NCI-H1417 (cell line): ENCODE measurements around the gene MIPOL1.

Source experiments
- DNase-seq, 3 experiments: peaks; one replicate each; lab custom pipeline; 2025; lab: John Stamatoyannopoulos, UW

Gene MIPOL1

DNA sequence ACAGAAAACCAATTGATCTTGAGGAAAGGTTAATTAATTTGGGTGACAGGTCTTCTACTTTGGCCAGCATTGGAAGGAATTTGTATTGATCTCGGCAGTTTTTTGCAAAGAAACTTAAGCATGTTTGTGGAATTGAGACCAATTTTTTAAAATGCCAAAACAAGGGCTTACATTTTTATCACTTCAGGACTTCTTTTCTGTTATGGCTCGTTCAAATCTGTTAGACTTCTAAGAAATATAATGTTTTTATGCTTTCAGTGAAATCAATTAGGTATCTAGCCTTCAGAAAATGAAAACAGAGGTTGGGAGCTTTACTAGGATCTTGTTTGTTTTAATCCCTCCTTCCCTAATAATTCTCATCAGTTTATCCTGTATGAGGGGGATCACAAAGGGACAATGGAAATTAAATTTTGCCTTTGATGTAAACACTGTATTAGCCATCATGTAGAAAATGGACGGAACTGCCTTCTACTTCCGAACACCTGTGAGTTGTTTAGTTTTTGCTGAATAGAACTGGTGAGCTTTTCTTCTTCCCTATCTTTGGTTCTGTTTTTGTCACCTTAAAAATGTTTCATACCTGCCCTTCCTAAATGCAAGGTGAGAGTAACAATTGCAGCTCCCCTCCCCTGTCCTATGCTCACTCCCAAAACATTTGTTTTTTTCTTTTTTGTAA is 389.5 kb downstream of the MIPOL1 start:
- DNase-seq = peak; percentile 62 to 89 (median 71)

DNA sequence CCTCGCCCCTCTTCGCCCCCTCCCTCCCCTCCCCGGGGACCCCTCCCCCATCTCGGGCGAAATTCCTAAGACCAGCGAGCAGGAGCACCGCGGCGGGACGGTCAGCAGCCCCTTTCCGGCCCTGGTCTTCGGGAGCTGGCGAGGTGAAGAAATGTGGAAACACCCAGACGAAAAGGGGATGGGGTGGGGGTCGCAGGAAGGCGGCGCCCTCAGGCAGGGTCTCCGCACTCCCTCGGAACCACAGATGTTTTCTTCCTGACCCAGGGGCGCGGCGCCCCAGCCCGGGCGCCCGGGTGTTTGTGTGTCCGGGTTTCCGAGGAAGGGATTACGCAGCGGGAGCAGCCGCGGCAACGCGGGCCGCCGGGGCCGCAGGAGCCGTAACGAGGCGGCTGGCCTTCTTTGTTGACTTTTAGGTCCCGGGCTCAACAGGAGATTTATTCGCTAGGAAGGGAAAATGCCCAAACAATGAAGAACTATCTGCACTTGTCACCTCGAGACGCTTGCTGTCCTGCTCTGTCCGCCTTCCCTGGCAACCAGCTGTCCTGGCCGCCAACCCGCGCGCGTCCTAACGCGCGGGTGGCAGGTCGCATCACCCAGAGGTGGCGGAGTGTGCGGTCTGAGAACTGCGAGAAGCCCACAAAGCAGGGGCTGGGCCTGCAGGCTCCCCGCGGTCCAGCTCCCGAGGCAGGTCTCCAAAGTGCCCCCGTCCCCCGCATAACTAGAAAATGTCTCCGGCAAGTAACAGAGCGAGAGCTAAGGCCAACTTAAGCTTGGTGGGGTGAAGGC is 390.3 kb downstream of the MIPOL1 start:
- DNase-seq = peak; percentile 81 to 89 (median 84)

DNA sequence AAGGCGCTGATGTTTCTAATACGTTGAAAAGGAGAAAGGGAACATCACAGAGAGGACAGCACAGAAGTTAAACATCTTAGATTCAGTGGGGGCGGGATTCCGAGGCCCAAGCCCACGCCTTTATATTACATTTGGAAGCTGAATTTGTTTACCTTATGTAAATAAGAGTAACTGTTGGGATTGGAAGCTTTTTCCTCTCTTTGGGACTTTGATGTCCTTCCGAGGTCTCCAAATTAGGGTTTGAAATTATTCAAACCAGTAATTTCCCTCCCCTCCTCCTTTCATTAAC is 390.9 kb downstream of the MIPOL1 start:
- DNase-seq = peak in 2 of 3 experiments; percentile 82 to 96

DNA sequence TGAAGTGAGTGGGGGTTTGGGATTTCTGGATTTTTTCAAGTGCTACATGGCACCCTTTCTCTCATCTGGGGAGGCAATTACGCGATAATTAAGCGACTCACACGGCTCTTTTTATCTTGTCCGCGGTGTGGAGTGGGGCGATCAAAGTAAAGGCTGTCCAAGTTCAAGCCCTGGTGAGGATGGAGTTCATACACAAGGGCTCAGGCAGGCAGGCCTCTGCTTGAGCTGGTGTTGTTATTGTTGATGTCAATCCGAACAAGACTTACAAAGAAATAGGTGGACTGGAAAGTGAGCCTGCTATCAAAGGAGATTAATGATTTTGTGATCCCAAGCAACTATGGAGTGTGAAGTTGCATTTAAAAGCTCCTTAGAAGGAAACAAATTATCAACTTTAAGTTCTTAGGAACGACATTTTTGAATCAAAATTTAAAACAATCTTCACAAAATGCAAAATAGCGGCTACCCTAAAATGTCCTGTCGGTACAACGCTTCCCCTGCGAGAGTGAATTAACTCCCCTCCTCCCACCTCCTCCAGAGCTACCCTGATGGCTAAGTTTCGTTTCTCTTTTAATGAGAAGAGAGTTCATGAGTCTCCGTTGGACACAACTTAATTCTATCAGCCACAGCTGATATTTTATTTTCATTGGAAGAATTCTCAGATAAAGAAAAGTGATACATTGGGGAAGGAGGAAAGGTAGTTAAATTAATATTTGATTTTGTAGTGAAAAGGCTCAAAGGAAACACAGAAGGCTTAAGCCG is 391.4 kb downstream of the MIPOL1 start:
- DNase-seq = peak; percentile 82 to 92 (median 89)

DNA sequence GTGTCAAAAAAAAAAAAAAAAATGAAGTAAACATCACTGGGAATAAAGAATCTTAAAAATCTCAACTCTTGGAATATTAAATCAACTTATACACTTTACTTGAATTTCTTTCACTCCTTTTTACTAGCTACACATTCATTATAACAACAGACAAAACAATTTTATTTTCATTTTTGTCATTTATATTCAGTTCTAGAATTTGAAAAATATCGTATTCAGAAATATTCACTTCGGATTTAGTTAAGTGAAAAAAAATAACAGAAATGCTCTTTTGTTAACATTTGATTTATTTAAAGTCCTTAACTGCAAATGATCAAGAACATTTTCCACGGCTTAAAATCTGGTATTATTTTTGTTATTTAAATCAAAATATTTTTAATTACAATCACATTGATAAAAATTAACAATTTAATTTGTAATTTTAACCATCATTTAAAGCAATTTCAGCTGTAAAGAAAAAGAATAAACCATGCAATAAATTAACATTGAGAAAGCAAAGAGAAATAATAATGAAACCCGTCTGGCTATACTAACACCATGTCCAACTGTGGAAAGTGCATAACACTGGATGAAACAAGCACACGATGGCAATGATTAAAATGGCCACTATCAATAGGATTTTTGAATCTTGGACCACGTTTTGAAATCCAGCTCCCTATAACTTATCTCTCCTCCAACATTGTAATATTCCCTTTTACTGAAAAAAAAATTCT is 392.1 kb downstream of the MIPOL1 start:
- peak; percentile 62 to 92 (median 69) for DNase-seq

DNA sequence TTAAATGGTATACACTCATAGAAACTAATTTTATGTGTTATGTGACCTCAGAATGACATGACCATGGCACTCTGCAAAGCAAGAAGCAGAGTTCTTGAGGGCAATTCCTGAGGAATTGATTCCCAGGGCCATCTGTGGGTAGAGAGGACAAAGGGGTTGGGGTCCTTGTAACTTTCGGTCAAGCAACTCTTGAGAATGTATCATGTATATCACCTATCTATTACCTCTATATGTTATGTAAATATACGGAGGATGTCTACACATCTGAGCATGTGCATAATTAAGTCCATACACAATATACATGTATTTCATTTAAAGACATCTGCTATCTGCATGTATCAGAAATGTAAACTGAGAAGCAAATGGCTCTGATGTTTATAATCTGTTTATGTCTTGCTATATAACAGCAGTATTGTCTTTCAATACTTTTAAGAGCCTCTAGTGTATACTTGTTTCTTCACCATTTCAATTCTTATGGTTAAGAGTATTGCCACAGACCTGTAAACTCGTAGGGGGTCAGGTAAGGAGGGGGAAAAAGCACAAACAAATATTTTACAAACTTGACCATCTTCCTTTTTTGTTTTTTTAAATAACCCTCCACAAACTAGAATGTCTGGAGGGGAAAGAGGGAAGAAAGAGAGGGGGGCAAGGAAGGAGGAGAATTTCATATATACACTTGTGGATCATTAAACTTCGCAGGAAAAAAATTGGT is 392.8 kb downstream of the MIPOL1 start:
- peak; percentile 59 to 92 (median 71) for DNase-seq

DNA sequence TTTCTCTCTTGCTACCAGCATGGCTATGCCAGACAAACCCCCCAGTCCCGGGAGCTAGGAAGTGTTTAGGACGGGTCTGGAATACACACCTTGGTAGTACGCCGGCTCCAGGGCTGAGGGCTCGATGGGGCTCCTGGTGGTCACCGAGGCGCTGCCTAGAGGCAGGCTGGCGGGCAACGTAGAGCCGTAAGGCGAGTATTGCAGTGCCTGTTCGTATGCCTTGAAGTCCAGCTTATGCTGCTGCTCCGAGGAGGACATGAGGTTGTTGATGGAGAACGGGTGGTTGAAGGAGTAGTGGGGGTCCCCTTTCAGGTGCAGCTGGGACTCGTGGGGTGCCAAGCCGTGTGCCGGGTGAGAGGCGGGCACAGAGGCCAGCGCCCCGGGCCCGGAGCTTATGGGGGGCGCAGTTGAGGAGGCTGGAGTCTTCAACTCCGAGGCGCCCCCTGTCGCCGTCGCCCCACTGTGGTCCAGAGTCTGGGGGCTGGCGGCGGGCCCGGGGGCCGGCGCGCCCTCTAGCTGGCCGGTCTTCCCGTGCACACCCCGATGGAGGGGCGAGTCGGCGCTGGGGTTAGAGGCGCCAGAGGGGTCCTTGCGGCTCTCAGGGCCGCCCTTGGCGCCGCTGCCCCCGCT is 393.7 kb downstream of the MIPOL1 start:
- peak; percentile 69 to 94 (median 93) for DNase-seq

DNA sequence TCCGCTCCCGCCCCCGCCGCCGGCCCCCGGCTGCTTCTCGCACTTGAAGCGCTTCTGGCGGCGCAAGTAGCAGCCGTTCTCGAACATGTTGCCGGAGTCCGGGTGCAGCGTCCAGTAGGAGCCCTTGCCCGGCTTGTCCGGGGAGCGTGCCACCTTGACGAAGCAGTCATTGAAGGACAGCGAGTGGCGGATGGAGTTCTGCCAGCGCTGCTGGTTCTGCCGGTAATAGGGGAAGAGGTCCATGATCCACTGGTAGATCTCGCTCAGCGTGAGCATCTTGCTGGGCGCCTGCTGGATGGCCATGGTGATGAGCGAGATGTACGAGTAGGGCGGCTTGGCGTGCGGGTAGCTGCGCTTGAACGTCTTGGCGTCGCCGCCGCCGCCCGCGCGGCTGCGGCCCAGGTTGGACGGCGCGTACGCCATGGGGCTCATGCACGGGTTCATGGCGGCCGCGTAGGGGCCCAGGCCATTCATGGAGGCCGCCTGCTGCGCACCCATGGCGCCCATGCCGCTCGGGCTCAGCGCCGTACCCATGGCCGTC is 394.3 kb downstream of the MIPOL1 start:
- peak; percentile 62 to 93 (median 92) for DNase-seq

DNA sequence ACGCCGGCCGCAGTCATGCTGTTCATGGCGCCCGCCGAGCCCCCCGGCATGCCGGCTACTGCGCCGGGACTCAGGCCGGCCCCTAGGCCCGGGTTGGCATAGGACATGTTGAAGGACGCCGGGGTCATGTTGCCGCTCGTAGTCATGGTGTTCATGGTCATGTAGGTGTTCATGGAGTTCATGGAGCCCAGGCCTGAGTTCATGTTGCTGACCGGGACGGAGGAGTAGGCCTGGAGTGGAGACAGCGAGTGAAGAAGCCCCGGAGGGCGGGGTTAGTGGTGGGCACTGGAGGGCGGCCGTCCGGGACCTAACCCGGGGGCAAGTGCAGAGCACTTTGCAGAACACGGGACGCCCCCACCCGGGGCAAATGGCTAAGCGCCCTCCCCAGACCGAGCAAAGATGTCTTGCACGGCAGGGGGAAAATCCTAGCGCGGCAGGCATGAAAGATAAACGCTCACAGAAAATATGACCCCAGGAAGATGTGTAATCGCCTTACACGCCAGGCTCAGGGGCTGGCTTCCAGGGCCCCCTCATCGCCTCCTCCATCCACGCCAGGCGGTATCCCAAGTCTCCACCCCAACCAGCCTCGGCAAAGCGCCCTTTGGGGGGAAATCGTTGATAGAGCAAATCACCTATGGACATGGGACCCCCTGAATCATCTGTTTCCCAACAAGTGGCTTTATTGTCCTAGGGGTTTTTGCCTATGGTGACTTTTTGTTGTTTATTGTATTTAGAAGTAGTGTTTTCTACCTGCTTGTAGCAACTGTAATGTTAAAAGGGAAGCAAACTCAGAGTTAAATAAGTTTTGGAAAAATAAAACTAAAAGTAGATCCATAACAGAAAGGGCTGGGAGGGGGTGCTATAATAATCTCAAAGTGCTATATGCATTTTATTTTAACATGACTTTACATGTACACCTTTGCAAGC is 395.0 kb downstream of the MIPOL1 start:
- peak; percentile 66 to 93 (median 91) for DNase-seq

DNA sequence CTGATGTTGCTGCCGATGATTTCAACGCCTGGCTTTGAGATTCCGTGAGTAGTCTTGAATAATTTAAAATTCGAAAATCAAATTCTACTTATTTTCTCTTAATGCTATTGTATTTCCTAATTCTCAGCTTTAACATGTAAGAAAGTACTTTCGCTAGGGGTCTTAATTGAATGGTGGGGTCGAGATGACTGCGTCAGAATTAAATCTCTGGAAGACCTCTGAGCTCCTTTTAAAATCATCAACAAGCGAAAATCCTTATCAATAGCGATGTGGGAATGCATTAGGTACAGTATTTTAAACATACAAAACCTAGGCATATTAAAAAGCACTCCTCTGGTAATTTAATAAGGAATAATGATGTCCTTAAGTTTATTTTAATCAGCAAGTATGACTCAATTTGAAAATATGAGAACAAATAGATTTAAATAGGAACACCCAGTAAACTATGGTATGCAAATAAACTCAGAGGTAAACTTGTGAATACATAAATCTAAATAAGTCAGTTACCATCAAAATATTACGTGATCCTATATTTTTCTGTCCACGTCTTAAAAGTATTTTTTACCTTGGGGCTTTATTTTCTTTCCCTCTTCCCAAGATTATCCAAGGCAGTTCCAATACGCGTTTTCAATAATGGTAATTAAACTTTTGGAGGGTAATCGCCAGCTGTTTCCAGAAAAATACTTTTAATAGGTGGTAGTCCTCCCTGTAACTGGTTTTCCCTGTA is 395.9 kb downstream of the MIPOL1 start:
- peak; percentile 37 to 88 (median 56) for DNase-seq

DNA sequence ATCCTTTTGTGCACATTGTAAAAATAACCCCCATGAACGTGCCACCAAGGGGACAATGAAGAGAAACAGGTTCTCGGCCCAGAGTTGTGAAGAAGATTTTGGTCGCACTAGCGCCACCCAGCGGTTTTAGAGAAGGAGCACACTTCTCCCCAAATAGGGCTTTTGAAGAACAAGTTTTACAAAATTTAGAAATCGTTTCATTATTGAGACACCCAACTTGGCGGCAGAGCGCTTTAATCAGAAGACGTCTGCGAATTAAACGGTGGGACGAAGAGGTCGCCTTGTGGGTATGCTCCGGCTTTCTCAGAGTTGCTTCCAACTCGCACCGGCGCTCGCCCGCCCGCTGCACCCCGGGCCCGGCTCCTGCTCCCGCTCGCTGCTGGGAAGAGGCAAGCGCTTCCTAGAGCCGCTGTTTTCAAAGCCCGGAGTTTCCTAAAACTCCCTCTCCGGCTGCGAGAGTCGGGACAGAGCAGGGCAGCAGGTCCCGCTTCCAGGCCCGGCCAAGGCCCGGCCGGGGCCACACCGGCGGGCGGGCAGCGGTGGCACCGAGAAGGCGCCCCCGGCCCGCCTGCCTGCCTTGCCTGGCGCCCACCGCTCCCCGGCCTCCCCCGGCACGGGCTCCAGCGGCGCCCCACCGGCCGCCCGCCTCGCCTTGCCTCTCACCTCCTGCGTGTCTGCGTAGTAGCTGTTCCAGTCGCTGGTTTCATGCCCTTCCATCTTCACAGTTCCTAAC is 396.7 kb downstream of the MIPOL1 start:
- peak; percentile 96 to 99 (median 96) for DNase-seq

DNA sequence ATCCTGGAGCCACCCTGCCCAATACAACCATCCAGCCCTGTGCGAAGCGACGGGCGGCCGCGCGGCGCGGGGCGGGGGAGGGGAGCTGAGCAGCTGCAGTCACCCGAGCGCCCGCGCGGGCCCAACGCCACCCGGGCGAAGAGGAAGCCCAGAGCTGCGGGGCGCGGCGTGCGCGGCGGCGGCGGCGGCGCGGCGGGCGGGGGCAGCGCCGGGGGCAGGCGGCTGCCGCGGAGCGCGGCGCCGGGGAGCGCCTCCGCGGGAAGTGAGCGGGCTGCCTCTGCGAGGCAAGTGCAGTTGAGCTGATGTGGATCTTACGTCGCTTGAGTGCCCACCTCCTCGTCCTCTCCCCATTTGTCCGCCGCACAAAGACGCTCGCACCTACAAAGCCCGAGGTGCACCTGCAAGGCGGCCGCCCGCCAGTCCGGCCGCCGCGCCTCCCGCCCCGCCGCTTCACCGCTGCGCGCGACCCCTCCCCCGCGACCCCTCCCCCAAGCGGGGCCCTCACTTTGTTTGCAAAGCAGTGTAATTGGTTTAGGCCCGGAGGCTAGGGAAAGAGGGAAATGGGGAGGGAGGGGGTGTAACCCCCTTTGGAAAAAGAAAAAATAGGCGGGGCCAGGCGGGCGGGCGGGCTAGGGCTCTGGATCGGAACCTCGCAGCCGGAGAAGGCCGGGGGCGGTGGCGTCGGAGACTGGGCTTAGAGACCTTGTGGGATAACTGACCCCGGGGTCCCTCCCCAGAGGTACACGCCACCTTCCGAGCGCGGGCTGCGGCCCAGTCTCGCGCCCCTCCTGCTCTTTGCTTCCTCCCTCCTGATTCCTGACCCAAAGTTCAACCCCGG is 397.5 kb downstream of the MIPOL1 start, which contains the start of the genes FOXA1 and TTC6:
Gene FOXA1, minus strand, starts transcription at position 279 of the 838 bp plus-strand sequence. Its CDS starts 277 bp downstream, at position 2.
Gene TTC6, plus strand, starts transcription at position 659 of the 838 bp plus-strand sequence. CDS start 26,436 bp downstream, outside the sequence.
- peak; percentile 91 to 98 (median 96) for DNase-seq

DNA sequence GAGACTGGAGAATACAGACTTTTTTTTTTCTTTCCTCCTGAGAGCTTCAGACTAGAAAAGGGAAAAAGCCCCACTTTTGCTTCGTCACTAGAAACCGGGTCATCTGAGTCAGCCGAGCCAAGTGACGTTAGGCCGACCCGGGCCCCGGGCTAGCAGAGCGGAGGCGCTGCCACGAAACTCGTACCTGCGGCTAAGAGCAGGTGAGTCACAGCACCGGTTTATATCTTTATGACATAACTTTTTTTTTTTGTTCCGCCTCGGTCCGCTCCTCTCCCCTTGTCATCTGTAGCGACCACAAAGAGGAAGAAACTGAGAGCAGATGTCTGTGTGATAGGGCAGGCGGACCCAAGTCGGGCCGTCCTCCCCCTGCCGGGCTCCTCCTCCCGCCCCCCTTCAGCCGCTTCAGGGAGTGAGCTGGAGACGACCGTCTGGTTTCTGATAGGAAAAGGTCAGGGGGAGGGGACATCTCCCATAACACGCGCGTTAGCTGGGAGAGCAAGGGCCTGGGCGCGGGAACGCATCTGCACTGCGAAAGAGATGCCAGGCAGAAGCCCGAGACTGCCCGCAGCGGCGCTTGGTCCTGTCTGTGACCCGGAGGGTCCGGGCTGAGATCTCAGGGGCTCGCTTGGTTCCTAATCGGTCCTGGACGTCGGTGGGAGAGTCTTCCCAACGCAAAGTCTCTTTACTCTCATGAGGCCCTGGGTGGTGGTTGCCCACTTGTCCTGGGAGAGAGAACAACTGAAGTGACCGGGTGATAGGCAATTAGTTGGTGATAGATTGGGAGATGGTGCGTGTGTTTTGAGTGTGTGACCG is 398.3 kb downstream of the MIPOL1 start:
- peak; percentile 97 to 99 (median 97) for DNase-seq

DNA sequence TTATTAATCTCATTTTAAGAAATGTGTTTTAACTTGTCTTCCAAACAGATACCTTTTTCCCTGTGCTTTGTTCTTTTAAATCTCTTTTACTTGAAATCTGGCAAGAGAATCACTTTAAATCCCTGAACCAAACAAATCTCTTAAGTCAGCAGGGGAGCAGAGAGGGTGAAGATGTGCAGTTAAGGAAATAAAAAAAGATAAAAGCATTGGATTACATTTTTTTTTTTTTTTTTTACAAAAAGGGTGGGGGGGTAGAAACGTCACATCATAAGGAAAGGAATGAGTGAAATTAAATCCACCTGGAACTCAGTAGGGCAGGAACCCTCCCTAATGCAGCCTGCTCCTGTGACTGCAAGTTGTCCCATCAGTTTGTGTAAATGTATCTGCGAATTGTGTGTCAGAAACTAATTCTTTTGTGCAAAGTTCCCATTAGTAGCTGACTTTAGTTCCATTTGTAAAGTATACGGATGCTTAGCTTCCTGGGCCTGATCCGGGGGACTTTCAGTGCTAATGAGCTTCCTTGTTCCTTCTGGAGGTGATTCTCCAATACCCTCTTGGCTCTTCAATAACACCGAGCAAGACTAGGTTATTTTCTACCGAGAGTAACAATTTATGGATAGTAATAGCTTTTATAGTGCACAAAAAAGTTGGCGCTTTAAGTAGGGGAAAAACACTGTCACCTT is 399.2 kb downstream of the MIPOL1 start:
- DNase-seq = peak; percentile 50 to 83 (median 50)

DNA sequence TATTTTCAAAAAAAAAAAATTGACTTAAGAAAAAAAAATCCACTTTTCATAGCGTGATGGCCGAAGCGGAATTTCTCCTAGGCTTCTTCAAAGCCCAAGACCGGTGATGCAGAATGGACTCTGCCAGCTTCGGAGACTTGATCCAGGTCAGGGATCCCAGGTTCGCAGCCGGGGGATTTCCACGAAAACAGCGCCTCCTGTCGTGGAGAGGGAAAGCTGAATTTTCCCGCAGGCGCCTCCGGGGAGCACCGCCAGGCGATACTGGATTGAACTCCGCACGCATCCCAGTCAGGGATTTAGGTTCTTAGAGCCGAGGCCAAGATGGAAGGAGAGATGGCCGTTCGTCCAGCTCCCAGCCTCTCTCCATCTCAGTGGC is 399.8 kb downstream of the MIPOL1 start:
- peak; percentile 87 to 90 (median 88) for DNase-seq
